ENCODE results near the gene WDR70.
"Not testable (repeated sequence)": the region's sequence is repeated elsewhere in the genome, so short reads cannot be mapped to it uniquely, and the experiment has no call there.

Gene WDR70

DNA sequence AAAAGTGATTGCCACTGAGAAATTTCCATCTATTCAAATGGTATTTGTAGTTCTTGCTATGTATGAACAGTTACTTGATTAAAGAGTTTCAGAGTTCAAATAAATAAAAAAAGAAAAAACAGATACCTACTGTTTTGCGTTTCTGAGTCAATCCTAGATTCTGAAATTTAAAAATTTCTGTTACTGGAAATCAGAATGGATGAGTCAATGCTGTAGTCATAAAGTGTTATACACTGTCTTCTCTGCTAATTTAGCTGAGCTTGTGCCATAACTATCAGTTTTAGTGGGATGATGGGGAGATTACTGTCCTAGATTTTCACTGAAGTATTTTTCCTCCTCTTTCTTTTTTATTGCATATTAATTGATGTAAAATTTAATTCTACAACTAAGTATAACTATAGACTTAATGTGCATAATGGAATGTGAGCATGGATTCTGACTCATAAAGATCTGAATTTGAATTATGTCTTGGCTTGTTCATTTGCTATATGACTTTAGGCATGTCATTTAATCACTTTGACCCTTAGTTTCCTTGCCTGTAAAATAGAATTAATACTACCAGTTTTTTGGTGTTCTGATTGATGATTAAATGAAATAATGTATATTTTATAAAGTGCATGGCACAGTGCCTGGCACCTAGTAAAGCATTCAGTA lies 75.4 kb downstream of the WDR70 start:
- not testable (repeated sequence) for DNase-seq

DNA sequence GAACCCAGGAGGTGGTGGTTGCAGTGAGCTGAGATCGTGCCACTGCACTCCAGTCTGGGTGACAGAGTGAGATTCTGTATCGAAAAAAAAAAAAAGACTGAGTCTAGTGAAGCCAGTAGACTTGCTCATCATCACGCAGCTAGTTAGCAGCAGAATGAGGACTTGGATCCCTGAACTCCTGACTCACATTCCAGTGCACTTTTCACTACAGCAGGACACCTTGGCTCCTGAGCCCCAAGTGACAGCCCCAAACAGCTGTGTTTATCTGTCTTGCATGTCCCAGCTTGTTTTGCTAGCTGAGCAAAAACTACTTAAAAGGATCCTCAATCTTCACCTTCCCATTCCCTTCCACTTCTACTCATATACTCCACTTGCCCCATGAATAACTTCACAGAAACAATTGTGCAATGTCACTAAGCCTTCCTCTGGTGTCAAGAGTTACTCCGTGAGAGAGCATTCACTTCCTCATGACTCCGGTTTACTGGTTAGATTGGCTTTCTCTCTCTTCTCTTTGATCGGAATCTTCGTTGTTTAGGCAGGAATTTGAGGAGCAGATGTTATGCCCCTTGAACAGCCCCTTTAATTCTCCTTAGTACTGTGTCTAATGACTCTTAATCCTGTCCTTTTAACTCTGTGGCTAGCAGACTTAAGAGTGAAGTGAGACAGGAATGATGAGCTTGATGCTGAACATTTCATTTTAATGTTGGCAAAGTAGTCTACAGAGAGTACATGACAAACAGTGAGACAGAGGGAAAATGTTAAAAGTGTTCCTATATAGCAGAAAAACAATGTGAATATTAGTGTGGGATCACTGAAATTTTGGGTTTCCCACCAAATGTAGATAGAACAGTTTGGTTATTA lies 84.3 kb downstream of the WDR70 start:
- not testable (repeated sequence) for DNase-seq

DNA sequence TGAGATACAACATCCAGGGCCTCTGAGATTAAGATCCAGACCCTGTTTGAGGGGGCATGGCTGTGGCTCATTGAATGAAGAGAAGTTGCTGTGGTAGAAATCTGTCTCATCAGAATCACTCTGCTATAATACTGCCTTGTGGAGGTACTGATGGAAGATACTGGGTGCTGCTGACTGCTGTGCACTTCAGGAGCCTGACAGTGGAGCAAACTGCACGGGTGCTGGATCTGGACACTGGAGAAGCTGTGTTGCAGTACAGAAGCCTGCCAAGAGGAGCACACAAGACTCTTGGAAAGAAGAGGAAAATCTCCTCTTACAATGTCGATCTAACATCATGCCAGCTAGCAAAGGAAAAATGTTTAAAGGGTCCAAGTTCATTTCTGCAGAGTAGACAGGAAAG lies 85.5 kb downstream of the WDR70 start:
- not testable (repeated sequence) for DNase-seq

DNA sequence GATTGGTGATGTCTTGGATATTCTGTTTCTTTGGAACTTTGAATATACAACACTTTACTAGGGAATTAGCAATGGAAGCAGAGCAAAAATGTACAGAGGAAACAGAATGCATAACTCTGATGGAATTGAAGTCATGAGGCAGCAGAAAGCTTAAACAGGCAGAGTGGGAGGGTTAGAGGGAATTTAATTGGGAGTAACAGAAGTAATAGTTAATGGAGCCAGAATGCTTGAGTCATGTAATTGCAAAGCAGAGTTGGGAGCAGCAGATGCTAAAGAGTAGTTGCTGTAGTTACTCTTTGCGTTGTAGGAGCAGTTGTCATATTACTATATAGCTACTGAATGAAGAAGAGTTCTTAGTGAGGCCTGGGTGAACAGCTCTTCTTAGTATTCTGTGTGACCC lies 90.3 kb downstream of the WDR70 start:
- not testable (repeated sequence) for DNase-seq

DNA sequence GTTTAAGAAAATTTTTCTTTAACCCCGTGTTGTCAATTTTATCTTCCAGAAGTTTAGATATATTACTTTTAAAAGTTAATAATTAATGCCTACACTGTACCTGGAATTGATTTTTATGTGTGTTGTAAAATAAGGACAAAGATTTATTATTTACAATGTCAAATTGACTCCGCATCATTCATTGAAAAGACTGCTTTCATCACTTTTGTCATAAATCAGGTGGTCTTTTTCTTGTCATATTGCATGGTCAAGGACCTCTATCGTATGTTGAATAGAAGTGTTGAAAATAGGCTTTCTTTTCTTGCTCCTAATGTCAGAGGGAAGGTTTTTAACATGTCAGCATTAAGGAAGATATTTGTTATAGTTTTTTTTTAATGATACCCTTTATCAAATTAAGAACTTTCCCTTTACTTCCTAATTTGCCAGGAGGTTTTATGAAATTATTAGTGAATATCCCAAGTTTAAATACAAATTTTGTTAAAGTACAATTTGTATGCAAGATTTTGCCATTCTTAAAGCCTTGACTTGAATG lies 92.6 kb downstream of the WDR70 start:
- DNase-seq, result no peak

DNA sequence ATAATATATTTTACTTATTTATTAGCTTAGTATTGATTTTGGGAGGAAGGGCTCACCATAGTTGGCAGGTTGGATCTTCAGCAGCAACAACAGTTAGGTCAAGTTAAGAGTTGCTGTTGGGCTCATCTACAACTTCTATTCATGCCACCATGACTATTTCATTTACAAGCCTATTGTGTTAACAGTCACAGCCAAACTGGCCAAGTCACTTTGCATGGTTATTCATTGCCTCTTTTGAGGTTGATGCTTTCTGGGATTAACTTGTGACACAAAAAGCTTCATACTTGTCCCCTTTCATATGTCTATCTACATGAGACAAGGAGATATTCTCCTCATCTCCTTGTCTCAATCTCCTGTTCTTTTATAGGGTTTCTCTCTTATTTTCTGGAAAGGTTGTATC lies 98.3 kb downstream of the WDR70 start:
- DNase-seq, result no peak

DNA sequence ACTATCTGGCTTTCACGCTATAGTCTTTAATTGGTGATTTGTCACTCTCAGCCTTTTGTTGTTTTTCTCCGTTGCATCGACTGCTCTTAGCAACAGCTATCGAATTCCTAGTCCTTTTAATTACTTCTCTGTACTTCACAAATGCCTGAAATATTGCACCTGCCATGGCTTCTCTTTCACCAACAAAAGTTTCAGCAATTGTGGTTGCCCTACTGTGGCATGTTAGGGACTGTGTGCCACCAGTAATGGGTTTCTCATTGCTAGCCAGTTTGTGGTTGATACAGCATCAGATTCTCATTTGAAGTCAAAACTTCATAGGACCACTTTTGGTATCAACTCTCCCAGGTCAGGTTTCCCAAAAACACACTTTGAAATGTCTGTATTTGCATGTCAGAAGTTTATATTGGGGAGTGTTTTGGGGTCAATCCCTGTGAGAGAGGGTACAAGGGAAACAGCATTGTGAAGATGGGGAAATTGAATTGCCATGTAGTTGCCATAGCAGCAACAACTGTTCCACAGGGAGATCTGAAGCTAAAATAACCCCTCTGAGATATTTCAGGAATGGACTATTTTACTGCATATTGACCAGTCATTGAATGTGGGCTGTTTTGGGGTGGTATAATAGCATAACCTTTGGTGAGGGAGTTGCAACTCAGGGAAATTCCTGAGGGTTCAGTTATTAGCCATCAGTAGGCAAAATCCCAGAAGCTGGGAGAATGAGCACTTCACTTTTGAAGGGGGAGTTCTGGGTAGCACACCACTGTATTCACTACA lies 99.2 kb downstream of the WDR70 start:
- no peak for DNase-seq

DNA sequence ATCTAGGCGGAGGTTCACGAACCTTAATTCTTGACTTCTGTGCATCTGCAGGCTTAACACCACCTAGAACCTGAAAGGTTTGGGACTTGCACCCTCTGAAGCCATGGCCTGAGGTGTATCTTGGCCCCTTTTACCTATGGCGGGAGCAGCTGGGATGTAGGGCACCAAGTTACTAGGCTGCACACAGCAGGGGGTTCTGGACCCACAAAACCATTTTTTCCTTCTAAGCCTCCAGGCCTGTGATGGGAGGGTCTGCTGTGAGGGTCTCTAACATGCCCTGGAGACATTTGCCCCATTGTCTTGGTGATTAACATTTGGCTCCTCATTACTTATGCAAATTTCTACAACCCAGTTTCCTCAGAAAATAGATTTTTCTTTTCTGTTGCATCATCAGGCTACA lies 102.3 kb downstream of the WDR70 start:
- not testable (repeated sequence) for DNase-seq

DNA sequence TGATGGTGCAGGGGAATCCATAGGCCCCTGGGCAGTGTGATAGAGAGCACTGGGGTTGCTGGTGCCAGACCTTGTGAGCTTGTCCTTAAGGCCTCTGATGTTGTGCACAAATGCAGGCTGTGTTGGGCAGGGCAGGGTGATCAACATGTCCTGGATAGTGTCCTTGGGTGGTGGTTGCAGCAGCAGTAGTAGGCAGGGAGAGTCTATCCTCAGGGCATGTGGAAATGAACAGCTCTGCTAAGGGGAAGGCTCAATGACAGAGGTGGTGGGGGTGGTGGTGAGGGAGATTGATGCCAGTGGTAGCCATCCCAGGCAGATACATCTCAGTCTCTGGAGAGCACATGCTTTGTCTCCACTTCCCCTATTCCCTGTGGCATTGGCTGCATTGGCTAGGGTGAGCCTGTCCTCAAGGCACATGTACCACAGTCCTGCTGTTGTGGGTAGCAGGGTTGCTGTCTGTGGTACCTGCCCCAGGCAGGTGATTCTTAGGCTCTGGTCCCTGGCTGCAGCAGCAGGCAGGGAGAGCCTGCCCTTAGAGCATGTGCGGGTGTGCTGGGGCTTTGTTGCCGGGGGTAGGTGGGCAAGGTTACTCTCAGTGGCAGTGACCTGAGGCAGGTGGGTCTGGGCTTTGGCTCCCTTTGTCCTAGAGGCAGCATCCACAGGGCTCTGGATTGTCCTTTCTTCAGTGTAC lies 111.1 kb downstream of the WDR70 start:
- no peak for DNase-seq

DNA sequence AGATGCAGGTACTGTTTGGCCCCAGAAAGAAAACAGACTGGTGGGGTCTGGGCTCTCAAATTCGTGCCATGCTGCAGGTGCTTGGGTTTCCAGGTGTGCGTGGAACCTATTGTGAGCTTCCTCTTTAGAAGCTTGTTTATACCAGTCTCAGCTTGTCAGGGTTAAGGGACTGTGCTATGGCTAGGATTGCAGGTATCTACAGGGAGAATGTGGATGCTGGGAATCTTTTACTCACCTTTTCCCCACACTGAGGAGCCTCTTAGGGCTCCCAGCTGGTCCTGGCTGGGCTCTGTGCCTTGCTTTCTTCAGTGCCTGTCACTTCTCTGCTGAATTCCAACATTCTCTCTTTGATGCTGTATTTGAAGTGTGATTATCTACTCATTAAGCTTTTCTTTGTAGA lies 111.8 kb downstream of the WDR70 start:
- no peak for DNase-seq

DNA sequence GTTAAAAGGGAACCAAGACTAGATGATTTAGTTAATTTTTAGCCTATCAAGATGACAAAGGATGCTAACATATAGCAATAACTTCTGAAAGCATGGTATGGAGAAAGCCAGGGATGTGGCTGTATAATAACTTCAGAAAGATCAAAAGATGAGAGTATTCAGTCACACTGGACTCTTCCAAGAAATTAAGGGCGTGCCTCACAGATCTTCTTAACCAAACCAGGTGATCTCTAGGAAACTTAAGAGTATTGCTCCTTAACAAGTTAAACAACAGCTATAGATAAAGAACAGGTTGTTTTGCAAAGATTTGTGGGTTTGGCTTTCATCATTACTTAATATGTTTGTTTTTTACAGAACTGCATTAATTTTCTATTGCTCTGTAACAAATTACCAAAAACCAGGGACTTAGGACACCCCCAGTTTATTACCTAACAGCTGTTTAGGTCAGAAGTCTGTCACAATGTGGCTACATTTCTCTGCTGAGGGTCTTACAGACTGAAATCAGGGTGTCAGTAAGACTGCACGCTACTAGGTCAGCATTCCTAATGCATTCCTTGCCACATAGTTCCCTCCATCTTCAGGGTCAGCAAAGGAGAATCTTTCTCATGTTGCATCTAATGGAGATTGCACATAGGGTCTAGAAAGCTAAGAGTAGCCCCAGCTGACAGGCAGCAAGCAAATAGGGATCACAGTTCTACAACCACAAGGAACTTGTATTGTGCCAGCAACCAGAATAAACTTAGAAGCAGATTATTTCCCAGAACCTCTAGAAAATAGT lies 113.8 kb downstream of the WDR70 start:
- no peak for DNase-seq

DNA sequence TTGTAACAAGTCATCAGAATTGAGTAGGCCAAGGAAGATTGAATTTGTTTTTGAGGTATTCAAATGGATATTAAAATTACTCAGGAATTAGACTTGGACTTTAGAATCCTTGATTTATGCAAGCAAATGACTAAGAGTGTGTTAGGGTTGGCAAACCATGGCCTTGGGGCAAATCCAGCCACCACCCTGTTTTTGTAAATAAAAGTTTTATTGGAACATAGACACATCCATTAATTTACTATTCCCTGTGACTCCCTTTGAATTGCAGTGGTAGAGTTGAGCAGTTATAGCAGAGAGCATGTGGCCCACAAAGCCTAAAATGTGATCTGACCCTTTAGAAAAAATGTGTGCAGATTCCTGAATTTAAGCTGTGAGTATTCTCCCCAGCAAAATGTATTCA lies 115.6 kb downstream of the WDR70 start:
- DNase-seq, result no peak

DNA sequence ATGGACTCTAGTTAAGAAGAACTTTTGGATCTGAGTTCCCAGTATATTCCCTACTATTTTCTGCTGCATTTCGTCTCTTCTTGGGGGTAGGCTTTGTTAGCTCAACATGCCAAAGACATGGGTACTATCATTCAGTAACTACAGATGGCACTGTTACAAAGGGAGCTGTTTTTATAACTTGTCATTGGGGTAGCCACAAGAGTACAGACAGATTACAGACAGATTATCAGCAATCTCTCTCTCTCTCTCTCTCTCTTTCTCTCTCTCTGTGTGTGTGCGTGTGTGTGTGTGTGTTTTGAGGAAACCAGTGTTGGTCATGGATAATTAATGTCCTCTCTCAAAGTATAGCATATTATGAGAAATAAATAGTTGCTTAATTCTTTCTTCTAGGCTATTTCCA lies 116.1 kb downstream of the WDR70 start:
- DNase-seq, result no peak

DNA sequence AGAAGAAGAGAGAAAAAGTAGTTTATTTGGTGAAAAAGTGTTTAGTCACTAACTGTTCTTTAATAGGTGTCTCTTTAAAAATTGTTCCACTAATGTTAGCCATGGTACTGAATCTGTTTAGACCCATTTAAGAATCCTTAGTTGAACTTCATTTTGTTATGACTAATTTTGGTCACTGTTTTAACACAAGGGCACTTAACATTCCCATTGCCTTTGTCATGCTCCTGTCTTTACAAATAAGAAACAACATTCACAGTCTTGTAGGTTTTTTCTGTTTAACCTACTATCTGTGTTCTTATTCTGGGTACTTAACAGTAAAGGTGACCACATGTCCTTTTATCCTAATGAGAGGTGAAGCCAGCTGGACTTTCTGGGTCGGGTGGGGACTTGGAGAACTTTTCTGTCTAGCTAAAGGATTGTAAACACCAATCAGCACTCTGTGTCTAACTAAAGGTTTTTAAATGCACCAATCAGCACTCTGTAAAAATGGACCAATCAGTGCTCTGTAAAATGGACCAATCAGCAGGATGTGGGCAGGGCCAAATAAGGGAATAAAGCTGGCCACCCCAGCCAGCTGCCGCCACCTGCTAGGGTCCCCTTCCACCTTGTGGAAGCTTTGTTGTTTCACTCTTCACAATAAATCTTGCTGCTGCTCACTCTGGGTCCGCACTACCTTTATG lies 116.7 kb downstream of the WDR70 start:
- DNase-seq, result no peak

DNA sequence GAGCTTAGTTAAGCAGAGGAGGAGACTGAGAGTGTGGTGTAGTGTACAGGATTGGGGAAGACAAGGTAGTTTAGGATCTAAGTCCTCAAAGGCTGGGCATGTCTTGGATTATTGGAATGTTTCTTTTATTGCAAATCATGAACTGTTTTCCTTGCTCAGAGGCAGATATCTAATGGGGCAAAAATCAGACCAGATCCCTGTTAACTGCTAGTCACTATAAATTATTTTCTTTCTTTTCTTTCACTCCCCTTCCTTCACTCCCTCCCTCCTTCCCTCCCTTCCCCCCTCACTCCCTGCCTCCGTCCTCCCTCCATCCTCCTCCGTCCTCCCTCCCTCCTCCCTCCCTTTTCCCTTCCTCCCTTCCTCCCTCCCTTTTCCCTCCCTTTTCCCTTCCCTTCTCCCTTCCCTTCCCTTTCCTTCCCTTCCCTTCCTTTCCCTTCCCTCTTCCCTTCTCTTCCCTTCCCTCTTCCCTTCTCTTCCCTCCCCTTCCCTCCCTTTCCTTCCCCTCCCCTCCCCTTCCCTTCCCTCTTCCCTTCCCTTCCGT lies 117.9 kb downstream of the WDR70 start:
- no peak for DNase-seq

DNA sequence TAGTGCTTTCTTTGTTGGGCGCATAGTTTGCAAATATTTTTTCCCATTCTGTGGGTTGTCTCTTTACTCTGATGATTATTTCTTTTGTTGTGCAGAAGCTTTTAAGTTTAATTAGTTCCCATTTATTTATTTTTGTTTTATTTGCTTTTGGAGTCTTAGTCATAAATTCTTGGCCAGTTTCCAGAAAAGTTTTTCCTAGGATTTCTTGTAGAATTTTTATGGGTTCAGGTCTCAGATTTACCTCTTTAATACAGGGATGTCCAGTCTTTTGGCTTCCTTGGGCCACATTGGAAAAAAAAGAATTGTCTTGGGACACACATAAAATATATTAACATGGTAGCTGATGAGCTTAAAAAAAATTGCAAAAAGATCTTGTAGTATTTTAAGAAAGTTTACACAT lies 122.0 kb downstream of the WDR70 start:
- no peak for DNase-seq

DNA sequence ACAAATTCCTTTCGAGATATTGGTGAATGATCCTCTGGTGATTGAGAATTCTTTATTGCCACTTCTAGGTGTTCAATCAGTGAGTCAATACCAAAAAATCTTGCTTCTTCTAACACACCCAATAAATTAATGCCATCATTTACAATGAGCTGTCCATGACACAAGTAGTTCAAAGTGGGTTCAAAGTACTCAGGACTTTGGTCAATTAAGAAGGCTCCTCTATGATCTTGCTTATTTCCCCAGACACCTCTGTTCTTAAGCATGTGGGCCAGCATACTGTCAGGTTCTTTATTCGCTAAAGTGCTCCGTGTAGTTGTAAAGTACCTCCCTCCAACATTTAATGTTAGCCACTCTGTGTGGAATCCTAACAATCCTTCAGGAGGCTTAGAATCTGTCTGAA lies 127.1 kb downstream of the WDR70 start:
- DNase-seq, result no peak

DNA sequence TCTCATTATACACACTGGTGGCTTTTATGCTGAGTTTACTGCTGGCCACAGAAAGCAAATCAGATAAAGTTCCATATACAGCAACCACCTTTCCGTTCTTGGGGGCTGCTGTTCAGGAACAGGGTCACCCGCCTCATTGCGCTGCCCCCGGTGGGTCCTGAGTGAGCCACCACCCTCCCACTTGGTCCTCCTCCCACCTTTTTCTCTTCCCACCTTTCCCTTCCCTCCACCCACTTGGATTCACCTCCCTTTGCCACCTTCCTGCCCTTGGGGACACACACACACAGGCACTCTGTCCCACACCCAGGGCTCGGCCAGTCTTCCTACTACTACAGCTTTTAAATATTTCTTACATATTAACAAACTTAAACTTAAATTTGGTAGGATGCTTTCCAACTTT lies 127.6 kb downstream of the WDR70 start:
- DNase-seq, result no peak

DNA sequence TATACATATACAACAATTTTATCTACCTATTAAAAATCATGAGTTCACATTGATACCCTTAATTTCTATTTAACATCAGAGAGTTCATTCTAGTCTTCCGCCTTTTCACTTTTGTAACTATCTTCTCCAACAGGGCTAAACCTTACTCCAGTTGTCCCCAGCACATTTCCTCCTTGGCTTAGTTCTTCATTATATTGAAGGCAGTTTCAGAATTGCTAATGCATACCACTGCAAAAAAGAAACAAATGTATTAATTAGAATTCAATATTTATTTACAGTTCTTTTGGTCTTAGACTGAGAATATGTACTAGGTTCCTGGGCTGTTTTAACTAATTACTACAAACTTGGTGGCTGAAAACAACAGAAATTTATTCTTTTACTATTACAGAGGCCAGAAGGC lies 132.5 kb downstream of the WDR70 start:
- DNase-seq, result no peak

DNA sequence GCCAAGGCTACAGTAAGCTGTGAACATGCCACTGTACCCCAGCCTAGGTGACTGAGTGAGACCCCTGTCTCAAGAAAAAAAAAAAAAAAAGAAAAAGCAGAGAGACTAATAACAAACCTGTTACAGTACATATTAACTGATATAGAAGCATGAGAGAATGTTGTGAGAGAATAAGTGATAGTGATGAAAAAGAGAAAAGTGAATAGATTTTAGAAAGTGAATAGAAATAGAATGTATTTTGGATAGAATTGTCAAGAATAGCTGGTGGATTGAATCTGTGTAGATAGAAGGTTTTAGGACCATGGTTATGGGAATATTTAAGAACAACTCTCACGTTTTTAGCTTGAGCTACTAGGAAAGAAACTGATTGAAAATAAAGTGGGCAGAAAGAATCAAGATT lies 135.8 kb downstream of the WDR70 start:
- no peak for DNase-seq

DNA sequence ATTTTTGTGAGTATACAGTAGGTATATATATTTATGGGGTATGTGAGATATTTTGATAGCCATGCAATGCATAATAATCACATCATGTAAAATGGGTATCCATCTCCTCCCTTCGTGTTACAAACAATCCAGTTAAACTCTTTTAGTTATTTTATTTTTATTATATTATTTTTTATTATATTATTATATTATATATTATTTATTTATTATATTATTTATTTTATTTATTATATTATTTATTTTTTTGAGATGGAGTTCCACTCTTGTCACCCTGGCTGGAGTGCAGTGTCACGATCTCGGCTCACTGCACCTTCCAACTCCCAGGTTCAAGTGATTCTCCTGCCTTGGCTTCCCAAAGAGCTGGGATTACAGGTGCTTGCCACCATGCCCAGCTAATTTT lies 138.6 kb downstream of the WDR70 start:
- no peak for DNase-seq

Data from effector CD4-positive, alpha-beta T cell (primary cell).